ENCODE measurements around the gene UQCRFS1.
"Not testable (repeated sequence)": the region's sequence is repeated elsewhere in the genome, so short reads cannot be mapped to it uniquely, and the experiment has no call there.

The UQCRFS1 gene

DNA sequence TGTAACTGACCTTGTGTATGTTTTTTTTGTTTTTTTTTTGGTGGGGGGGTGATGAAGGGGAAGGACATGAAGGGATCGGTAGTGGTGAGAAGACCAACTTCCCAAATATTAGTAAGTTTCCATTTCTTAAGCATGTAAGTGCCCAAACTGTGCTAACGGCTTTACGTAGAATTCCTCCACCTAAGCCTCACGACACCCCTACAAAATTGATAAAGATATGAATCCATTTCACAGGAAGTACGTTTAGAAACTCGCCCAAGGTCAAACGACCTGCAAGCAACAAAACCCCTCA lies 649 bp downstream of the UQCRFS1 start:
- DNase-seq = no peak

DNA sequence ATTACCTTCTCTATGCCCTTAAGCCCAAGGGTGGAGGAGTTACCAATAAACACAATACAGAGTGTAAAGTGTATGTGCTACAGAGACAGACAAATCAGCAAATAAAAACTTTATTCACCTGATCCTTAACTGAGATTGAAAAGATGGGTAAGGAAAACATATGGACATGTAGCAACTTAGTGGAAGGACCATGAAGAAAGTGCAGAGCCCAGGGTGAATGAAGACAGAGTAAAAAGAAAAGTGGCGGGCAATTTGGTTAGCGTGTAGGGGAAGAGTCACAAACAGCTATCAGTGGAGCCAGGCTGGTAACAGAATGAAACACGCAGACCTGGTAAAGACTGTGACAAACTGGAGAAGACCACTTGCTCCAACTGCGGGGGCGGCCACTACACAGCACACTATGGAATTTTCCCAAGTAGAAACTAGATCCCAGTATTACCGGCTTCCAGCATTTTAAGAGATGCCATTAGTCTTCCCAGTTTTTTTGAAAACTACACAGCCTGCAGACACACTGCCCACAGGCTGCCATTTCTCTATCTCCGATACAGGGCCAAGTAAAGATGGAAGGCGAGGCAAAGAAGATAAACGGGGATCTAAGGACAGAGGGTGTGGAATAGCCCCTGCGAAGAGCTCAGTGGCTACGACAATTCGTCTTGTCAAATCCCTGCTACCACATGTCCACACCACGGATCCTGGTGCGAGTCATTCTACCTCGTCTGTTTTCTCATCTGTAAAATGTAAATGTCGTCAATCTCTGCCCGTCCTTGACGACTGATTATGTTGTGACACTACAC lies 1.2 kb downstream of the UQCRFS1 start:
- no peak for DNase-seq

DNA sequence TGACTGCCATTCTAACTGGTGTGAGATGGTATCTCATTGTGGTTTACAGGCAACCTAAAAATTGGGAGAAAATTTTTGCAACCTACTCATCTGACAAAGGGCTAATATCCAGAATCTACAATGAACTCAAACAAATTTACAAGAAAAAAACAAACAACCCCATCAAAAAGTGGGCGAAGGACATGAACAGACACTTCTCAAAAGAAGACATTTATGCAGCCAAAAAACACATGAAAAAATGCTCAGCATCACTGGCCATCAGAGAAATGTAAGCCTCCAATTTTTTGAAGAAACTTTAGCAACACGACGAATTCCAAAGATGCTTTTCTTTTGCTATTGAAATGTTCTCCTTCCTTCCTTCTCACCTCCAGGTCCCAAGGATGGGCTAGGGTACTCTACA lies 1.9 kb downstream of the UQCRFS1 start:
- not testable (repeated sequence) for DNase-seq

DNA sequence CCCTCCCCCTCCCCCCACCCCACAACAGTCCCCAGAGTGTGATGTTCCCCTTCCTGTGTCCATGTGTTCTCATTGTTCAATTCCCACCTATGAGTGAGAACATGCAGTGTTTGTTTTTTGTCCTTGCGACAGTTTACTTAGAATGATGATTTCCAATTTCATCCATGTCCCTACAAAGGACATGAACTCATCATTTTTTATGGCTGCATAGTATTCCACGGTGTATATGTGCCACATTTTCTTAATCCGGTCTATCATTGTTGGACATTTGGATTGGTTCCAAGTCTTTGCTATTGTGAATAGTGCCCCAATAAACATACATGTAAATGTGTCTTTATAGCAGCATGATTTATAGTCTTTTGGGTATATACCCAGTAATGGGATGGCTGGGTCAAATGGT lies 2.4 kb downstream of the UQCRFS1 start:
- not testable (repeated sequence) for DNase-seq

DNA sequence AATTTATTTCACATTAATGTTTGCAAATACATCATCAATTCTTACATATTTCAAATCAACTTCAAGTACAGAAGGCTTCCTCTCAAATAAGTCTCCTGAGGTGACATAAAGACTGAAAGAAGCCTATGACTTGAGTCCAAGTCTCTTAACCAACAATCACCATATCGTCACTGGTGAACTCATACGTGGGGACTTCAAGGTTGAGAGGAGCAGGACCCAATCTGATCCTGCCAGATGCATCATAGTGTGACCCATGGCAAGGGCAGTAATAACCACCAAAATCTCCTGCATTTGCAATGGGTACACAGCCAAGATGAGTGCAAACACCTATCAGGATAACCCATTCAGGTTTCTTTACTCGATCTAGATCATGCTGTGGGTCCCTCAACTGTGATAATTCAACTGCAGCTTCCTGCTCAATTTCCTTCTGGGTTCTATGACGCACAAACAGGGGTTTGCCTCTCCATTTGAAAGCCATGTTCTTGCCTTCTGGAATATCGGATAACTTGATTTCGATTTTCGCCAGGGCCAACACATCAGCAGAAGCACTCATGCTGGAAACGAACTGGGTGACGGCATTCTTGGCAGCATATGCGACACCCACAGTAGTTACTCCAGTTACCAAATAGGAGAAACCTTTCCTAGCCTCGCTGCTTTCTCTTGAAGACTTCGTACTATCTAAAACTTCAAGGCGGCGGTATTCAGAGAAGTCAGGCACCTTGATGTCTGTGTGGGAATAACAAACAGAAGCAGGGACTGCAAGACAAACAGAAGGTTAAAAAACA lies 5.4 kb downstream of the UQCRFS1 start:
- not testable (repeated sequence) for DNase-seq

DNA sequence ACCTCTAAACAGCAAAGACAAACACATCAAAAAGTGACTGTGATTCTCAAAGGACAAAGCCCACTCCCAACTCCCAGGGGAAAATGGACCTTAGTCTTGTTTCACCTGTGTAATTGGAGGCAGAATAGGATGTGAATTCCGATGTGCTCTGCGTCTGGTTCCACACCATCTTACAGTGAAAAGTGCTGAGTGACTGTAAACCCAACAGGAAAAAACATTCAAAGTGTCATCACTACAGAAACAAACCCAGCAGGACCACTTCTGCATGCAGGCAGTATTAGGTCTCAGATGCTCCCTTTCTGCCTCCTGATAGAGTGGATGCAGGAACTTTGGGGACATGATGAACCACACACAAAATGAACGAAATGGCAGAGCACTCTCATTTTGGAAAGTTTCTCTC lies 6.5 kb downstream of the UQCRFS1 start:
- no peak for DNase-seq

DNA sequence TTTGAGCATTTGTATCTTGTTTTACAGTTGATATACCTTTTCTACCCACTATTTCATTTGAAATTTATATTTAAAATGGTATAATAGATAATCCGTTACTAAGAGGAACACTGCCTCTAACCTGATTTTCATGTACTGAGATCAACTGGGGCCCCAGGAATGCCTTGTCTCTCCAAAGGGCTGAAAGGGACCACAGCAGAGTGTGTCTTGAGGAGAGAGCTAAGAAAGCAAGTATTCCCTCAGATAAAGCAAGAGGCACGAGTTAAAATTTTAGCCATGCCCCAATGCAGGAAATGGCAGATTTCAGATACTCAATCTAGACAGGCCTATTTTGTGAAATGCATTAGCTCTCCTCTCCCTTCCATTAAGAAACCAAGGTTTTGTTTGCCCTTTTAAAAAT lies 10.7 kb downstream of the UQCRFS1 start:
- no peak for DNase-seq

DNA sequence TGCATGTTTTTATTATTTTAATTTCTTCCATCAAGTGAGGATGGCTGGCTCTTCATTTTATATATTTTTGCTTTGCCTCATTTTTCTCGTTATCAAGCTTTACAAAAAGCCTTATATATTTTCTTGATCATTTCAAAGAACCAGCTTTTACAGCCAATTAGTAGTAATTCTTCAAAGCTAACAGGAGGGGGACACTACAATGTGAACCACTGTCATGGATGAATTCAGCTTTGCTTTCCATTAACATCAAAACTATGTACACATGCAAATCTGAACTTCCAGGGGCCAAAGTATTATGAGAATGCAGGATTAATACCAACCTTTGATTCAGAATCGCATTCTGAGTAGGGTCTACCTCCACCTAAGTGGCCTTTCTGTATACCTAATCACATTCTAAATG lies 11.1 kb downstream of the UQCRFS1 start:
- DNase-seq = no peak

DNA sequence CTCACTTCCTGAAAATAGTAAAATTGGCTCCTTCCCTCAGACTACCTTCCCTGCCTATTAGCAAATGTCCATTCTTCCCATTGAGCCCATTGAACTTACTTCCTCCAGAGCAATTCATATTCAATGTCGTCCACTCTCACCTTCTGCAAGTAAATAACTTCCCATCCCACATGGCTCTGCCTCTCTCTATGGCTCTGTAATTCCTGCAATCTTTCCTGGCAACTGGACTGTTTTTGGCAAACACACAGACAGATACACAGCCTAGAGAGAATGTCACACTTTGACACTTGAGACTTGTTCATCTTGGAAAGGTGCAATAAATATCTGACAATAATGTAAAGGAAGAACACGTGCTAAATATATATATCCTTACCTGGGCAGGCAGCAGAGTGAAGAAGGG lies 18.3 kb downstream of the UQCRFS1 start:
- no peak for DNase-seq

DNA sequence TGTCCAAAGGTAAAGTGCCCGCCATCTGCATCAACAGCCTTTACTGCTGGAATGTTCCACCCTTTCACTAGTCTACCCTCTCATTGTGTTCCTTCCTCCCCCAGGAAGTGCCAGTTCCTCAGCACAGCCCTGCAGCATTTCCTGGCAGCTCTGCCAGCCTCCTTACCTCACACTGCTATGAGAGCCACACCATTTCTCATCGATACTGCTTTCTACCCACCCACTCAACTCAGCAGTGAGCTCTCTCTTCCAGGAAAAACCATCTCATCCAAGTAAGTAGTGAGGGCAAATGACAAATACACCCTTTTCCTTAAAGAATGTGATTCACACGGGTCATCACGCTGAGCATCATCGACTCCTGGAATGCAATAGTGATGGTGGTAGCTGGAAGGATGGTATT lies 19.8 kb downstream of the UQCRFS1 start:
- DNase-seq = no peak

DNA sequence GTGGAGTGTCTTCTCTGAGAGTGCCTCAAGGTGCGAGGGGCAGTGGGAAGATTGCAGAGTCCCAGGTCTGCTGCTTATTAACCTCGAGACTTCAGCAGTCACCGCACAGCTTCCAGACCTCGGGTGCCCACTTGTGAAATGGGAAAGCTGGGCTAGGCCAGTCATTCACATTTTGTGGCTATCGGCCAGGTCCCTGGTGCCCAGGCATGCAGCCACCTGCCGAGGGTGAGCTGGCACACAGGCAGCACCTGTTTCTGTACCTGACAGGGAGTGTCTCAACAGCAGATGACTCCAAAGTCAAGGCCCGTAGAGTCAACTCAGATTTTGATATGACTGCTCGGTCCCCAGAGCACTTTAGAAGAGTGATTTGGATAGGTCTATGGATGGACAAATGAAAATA lies 21.9 kb downstream of the UQCRFS1 start:
- no peak for DNase-seq

DNA sequence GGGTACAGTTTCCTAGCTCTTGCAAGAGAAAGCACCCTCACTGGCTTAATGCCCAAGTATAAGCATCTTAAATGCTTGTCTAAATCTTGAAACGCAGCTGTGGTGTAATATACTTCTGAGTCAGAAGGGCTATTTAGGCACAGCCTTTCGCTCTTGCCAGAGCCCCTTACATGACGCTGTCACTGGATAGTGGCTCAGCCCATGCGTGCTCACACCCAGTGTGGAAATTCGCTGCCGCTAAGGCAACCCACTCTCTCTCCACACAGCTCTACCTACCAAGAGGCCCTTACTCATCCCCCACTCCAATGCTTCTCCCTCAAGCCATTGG lies 24.0 kb downstream of the UQCRFS1 start:
- DNase-seq = no peak

DNA sequence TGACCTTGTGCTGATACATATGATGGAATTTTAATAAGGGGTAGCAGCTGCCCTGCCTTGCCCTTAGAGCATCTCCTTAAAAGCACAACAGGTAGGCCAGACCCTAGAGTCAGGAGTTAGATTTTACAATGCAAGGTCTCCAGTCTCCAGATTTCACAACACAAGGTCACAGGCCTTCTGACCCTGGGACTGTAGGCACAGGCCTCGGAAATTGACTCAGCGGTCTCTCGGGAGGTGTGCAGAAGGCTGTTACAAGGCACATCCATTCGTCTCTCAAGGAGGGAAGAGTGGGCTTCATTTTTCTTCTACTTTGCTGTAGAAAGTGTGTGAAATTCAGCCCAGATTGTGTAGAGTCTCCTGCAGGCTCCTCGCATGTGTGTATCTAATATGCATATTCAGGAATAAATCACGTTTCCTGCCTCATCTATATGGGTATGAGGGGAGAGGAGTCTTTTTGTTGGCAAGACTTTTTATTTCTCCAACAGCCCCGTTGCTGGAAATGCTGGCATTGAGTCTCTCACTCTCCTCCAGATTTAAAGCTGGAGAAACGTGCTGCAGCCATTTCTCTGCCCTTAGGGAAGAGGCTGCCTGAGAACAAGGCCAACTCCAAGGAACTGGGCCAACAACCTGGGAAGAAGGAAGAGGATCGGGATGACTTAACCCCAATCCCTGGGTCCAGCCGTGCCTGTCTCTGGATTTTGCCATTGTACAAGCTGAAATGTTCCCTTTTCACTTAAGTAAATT lies 24.5 kb downstream of the UQCRFS1 start:
- no peak for DNase-seq

DNA sequence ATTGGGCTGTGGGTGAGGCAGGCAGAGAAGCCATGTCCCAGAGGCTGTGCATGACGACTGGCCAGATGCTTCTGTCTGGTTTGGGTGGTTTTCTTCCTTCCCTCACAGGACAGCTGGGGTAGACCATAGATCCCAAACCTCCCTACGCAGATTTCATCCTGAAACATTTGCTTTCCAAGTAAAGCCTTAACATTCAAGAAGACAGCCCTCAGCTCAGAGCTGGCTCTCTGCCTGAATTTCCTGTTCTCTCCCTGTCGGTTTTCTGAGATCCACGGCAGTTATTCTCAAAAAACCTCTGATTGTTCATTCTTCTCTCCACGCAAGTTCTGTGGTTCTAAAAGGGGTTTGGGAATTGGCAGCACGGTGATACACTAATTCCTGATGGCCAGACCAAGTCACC lies 25.3 kb downstream of the UQCRFS1 start:
- DNase-seq = no peak

DNA sequence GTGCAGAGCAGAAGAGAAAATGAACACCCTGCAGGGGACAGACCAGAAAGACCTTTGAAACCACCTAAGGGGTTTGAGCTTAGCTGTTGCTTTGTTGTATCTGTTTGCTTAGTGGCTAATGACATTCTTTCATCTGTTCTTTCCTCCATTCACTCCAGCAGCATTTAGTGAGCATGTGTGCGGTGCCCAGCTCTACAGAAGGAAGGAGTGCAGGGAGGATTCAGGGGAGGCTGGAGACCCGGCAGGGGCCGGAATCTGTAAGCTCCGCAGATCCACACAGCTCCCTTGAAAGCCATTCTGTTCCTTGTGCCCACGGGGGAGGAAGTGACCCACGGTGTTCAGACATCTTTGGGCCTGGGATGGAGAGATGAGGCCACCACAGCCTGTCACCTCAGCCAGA lies 27.5 kb downstream of the UQCRFS1 start:
- no peak for DNase-seq

DNA sequence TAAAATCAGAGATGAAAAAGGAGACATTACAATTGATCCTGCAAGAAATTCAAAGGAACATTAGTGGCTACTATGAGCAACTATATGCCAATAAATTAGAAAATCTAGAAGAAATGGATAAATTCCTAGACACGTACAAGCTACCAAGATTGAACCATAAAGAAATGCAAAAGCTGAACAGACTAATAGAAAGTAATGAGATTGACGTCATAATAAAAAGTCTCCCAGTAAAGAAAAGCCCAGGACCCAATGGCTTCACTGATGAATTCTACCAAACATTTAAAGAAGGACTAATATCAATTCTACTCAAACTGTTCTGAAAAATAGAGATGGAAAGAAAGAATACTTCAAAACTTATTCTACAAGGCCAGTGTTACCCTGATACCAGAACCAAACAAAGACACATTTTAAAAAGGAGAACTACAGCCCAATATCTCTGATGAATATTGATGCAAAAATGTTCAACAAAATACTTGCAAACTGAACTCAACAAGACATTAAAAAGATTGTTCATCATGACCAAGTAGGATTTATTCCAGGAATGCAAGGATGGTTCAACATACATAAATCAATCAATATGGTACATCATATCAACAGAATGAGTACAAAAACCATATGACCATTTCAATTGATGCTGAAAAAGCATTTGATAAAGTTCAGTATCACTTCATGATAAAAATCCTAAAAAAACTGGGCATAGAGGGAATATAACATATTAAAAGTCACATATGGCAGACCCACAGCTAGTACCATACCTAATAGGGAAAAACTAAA lies 35.8 kb downstream of the UQCRFS1 start:
- no peak for DNase-seq

DNA sequence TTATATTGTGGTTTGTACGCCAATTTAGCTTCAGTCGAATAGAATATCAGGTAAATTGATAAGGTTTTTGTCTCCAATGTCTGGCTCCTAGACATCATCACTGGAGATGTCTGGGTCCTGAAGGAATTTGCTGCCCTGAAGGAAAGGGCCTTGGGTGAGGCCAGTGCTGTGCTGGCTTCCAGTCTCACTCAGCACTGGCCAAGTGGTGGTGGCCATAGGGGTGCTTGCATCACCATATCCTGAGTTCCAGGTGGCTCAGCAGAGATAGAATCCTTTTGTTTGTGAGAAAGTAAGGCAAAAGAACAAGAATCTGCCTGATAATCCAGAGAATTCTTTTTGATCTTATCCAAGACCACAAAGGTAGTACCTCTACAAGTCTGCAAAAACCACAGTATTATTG lies 39.1 kb downstream of the UQCRFS1 start:
- DNase-seq = no peak

DNA sequence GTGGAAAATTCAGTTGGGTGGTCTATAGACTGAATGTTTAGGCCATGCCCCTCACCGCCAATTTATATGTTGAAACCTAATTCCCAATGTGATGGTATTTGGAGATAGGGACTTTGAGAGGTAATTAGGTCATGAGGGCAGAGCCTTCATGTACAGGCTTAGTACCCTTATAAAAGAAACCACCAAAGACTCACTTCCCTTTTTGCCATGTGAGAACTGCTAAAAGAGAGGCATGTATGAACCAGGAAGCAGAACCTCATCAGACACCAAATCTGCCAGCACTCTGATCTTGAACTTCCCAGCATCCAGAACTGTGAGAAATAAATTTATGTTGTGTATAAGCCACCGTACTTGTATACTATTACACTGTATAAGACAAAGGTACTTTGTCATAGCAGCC lies 40.6 kb downstream of the UQCRFS1 start:
- no peak for DNase-seq

DNA sequence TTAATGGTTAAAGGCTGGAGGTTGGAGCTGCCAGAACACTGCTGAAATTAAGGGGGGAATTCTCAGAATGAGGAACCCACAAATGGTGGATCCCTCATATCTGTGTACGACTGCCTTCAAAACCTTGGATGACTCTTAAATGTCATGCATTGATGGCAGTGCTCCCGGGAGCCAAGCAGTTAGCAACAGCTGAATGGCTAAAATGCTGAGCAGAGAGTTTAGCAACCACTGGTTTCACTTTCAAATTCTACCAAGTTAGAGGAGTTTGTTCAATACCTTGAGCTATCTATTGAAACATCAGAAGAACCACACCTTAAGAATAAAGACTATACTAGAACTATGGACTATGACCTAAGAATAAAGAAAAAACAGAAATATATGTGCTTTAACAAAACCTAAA lies 41.4 kb downstream of the UQCRFS1 start:
- DNase-seq = no peak

DNA sequence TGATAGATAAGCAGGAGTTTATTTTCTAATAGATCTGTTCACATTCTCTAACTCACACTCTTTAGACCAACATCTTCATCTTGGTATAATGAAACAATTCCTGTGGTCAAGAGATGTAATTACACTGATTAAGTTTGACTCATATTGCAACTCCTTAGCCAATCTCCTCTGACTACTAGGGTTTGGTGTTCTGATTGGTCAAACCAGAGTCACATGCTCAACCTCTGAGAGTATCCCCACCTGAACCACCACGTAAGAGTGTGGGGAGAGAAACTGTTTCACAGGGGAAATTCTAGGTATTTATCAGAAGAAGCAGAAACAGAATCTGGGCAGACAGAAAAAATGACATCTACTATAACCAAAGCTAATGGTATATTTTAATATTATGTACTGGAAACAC lies 42.4 kb downstream of the UQCRFS1 start:
- DNase-seq = no peak

DNA sequence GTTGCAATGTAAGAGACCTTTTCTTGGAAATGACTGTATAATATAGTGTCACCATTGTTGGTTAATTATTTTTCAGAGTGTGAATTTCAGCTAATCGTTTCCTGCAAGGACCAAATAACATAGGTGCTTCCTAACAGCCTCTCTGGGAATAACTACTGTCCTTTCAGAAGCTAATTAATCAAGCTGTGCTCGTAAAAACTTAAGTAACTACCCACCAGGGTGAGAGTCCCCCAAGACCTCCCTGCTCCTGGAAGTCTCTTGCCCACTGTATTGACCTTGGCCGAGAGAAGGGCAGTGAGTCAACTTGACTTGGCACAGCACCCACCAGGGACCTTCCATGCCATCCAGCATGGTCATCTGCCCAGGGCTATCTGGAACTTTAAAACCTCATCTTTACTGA lies 50.3 kb downstream of the UQCRFS1 start:
- DNase-seq = no peak

DNA sequence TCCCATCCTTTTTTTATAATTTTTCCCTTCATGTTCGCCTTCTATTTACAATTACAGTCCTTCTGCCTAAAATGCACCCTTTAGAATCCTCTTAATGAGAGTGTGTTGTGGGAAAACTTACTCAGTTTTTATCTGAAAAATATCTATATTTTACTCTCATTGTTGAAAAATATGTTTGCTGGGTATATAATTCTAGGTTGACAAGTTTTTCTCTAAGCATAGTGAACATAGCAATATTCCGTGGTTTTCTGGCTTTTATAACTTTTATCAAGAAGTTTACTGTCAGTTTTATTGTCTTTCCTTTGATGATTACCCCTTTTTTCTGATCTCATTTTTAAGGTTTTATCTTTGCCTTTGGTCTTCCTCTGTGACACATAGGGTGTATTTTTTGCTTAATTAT lies 57.3 kb downstream of the UQCRFS1 start:
- DNase-seq = no peak

Measured in T1000 (cell line).